GM18951 (cell line): ENCODE results near the gene ANGEL2.
"Not testable (repeated sequence)": the region's sequence is repeated elsewhere in the genome, so short reads cannot be mapped to it uniquely, and the experiment has no call there.

ENCODE experiments used
- POLR2A ChIP-seq: IDR thresholded peaks from 4 replicates; pipeline ENCODE4 v1.6.1; 2011; ENCODE audit warnings: mild to moderate bottlenecking; ENCODE audit not compliant: insufficient read length, insufficient read depth; ENCODE audit errors: extremely low read depth
- in situ Hi-C: fragments of 300-500 bp; cut with MboI; formaldehyde crosslinking; loops from one replicate; pipeline ENCODE4 v1.12.0; 2022; ENCODE audit warnings: low sequenced_read_pairs, mixed read lengths, inconsistent platforms; ENCODE audit not compliant: unreplicated experiment

Gene ANGEL2

GRCh38 chr1:213015099-213016050, at the start of gene ANGEL2:
Gene ANGEL2 (minus strand): TSS chr1:213015867. CDS start chr1:213015671, 196 bp downstream.
- peak; percentile 94 for TF ChIP-seq POLR2A
- in situ Hi-C loops = no loop called here

GRCh38 chr1:213061263-213061662, 45.6 kb upstream of the ANGEL2 start:
- no peak for TF ChIP-seq POLR2A
- in situ Hi-C loops = no loop called here

GRCh38 chr1:213060836-213061235, 45.2 kb upstream of the ANGEL2 start:
- in situ Hi-C loops = no loop called here
- no peak for TF ChIP-seq POLR2A

- in situ Hi-C loops = no loop called here
- TF ChIP-seq POLR2A = no peak
Measured at GRCh38 chr1:213057264-213058059, 41.8 kb upstream of the ANGEL2 start.

- TF ChIP-seq POLR2A = no peak
- in situ Hi-C loops = no loop called here
Measured at GRCh38 chr1:213055767-213056166, 40.1 kb upstream of the ANGEL2 start.

- in situ Hi-C loops = no loop called here
- no peak for TF ChIP-seq POLR2A
Measured at GRCh38 chr1:213054733-213055591, 39.3 kb upstream of the ANGEL2 start.

GRCh38 chr1:213054142-213054541, 38.5 kb upstream of the ANGEL2 start:
- no peak for TF ChIP-seq POLR2A
- in situ Hi-C loops = no loop called here

- TF ChIP-seq POLR2A = no peak
- in situ Hi-C loops = no loop called here
Measured at GRCh38 chr1:213053455-213053854, 37.8 kb upstream of the ANGEL2 start.

GRCh38 chr1:213051881-213052202, 36.2 kb upstream of the ANGEL2 start:
- no peak for TF ChIP-seq POLR2A
- in situ Hi-C loops = no loop called here

- in situ Hi-C loops = no loop called here
- TF ChIP-seq POLR2A = peak; percentile 68
Measured at GRCh38 chr1:213051127-213051880, 35.6 kb upstream of the ANGEL2 start, which contains the start of gene RPS6KC1. Gene RPS6KC1 (plus strand): TSS chr1:213051241. CDS start chr1:213051405, 164 bp downstream.

GRCh38 chr1:213050745-213051126, 35.1 kb upstream of the ANGEL2 start:
- no peak for TF ChIP-seq POLR2A
- in situ Hi-C loops = no loop called here

GRCh38 chr1:213049232-213049631, 33.6 kb upstream of the ANGEL2 start:
- TF ChIP-seq POLR2A = no peak
- in situ Hi-C loops = no loop called here

- in situ Hi-C loops = not testable (repeated sequence)
Measured at GRCh38 chr1:213045321-213046226, 29.9 kb upstream of the ANGEL2 start.
